Endodermal cell (in vitro differentiated cells): ENCODE results near the gene ABCA7. TPM values are rescaled to one million over a fixed set of nuclear protein-coding genes. Genes with fewer than 3 reads are reported as not detected.

ENCODE experiments used
- DNase-seq: peaks from one replicate; pipeline ENCODE4 v3.0.0-alpha.2; 2017
- H3K27ac ChIP-seq: 2 replicates; pipeline ENCODE4 v1.5.1; 2013; ENCODE audit warnings: mild to moderate bottlenecking, low read depth, low read length, moderate library complexity
- H3K27me3 ChIP-seq: 2 replicates; pipeline ENCODE4 v1.6.1; 2013; ENCODE audit warnings: mild to moderate bottlenecking, low read length, moderate library complexity; ENCODE audit not compliant: insufficient read depth, control insufficient read depth, poor library complexity, severe bottlenecking
- H3K36me3 ChIP-seq: 2 replicates; pipeline ENCODE4 v1.7.0; 2013; ENCODE audit warnings: mild to moderate bottlenecking, low read length, moderate library complexity; ENCODE audit not compliant: control insufficient read depth, insufficient read depth
- H3K4me1 ChIP-seq: one replicate; pipeline ENCODE4 v1.7.0; 2013; ENCODE audit warnings: low read length; ENCODE audit not compliant: control insufficient read depth, insufficient read depth
- H3K4me3 ChIP-seq: 2 replicates; pipeline ENCODE4 v1.5.1; 2013; ENCODE audit warnings: mild to moderate bottlenecking, low read length, moderate library complexity
- H3K9ac ChIP-seq: 2 replicates; pipeline ENCODE4 v1.6.1; 2013; ENCODE audit warnings: mild to moderate bottlenecking, low read length, moderate library complexity; ENCODE audit not compliant: poor library complexity, severe bottlenecking; ENCODE audit errors: extremely low read depth
- H3K9me3 ChIP-seq: 2 replicates; pipeline ENCODE4 v1.6.1; 2013; ENCODE audit warnings: mild to moderate bottlenecking, low read length, moderate library complexity; ENCODE audit not compliant: control insufficient read depth
- H3K27ac Mint-ChIP-seq: 2 replicates; pipeline ENCODE4 v1.8.0; 2020; ENCODE audit warnings: mixed read lengths
- H3K27me3 Mint-ChIP-seq: 2 replicates; pipeline ENCODE4 v1.8.0; 2021; ENCODE audit warnings: mild to moderate bottlenecking, mixed read lengths; ENCODE audit not compliant: insufficient read depth
- H3K36me3 Mint-ChIP-seq: 2 replicates; pipeline ENCODE4 v1.8.0; 2020; ENCODE audit warnings: low read depth, mixed read lengths
- H3K4me1 Mint-ChIP-seq: 2 replicates; pipeline ENCODE4 v1.8.0; 2020; ENCODE audit warnings: mixed read lengths
- H3K4me3 Mint-ChIP-seq: 2 replicates; pipeline ENCODE4 v1.8.0; 2020; ENCODE audit warnings: mild to moderate bottlenecking, moderate library complexity, mixed read lengths
- H3K9me3 Mint-ChIP-seq: 2 replicates; pipeline ENCODE4 v1.8.0; 2020; ENCODE audit warnings: mild to moderate bottlenecking, mixed read lengths
- CTCF ChIP-seq: fragments of 200-600 bp; sonication (generic); conservative IDR thresholded peaks from 2 replicates; pipeline ENCODE4 v1.5.0; 2021; ENCODE audit warnings: antibody characterized with exemption, mild to moderate bottlenecking
- WGBS, 2 experiments: methylation state at CpG; one replicate each; pipeline versions ENCODE4 v1.1.5 to v1.1.7; 2013; ENCODE audit warnings: missing lambda C conversion rate in 2 of 2, mixed read lengths in 1 of 2; ENCODE audit not compliant: insufficient coverage in 1 of 2, insufficient read length in 1 of 2; 5-methylcytosine and 5-hydroxymethylcytosine counted together
- total RNA-seq, 2 donors: library from RNA; stranded (reverse); fragmentation: NEBNext Ultra II Directional in 1 of 2; extraction: Animal tissue kit (Norgen Biotek cat#: 25700) in 1 of 2; gene quantifications; 2 replicates in 1 of 2; 3 replicates in 1 of 2; pipeline ENCODE4 v1.2.1, GENCODE V29; 2021

Gene ABCA7
- total RNA-seq, 2 donors from 2014 or later = 67.2 to 68.7 TPM

- H3K4me3 Mint-ChIP-seq = peak overlapping the region; percentile 45
- H3K9me3 ChIP-seq = no peaks in the 10 kb centered on the region
Measured at GRCh38 chr19:1001538-1002166, 38.3 kb upstream of the ABCA7 start.

GRCh38 chr19:1002600-1002999 is 37.3 kb upstream of the ABCA7 start:
- H3K27me3 ChIP-seq = peaks cover 39% of the 10 kb centered on the region
- Mint-ChIP-seq H3K27me3 (peaks cover 38% of the 10 kb centered on the region), H3K36me3 (peaks cover 9% of the 10 kb centered on the region), H3K9me3 (peaks cover 8% of the 10 kb centered on the region), H3K27ac (no peak overlapping the region), H3K4me1 (no peaks in the 10 kb centered on the region), H3K4me3 (no peak overlapping the region)
- no peaks in the 10 kb centered on the region for H3K9me3 ChIP-seq
- H3K4me3 ChIP-seq = no peak overlapping the region
- TF ChIP-seq CTCF = no peak
- no peaks in the 10 kb centered on the region for H3K4me1 ChIP-seq
- H3K9ac ChIP-seq = no peak overlapping the region
- no peaks in the 10 kb centered on the region for H3K36me3 ChIP-seq
- no peak overlapping the region for H3K27ac ChIP-seq
- no peak for DNase-seq
- WGBS, 2 experiments = 61 to 89% methylated on average over 2 to 4 of the region's 4 CpGs

More at GRCh38 chr19:1001538-1002166, 38.3 kb upstream of the ABCA7 start:
- Histone ChIP-seq H3K4me3 (no peak overlapping the region), H3K27me3 (peaks cover 46% of the 10 kb centered on the region), H3K4me1 (no peaks in the 10 kb centered on the region), H3K9ac (no peak overlapping the region), H3K36me3 (no peaks in the 10 kb centered on the region), H3K27ac (no peak overlapping the region)
- Mint-ChIP-seq H3K27ac (no peak overlapping the region), H3K27me3 (peaks cover 45% of the 10 kb centered on the region), H3K9me3 (peaks cover 3% of the 10 kb centered on the region), H3K36me3 (peaks cover 3% of the 10 kb centered on the region), H3K4me1 (peaks cover 1% of the 10 kb centered on the region)
- DNase-seq = peak; percentile 90
- WGBS, 2 experiments = 18 to 23% methylated on average over 4 to 18 of the region's 20 CpGs
- peak; percentile 98 for TF ChIP-seq CTCF

GRCh38 chr19:1003283-1003682 is 36.6 kb upstream of the ABCA7 start:
- Mint-ChIP-seq H3K27ac (no peak overlapping the region), H3K4me3 (no peak overlapping the region), H3K27me3 (peaks cover 31% of the 10 kb centered on the region), H3K4me1 (no peaks in the 10 kb centered on the region), H3K36me3 (peaks cover 9% of the 10 kb centered on the region), H3K9me3 (peaks cover 8% of the 10 kb centered on the region)
- no peaks in the 10 kb centered on the region for H3K4me1 ChIP-seq
- no peak overlapping the region for H3K27ac ChIP-seq
- H3K36me3 ChIP-seq = no peaks in the 10 kb centered on the region
- no peak for TF ChIP-seq CTCF
- no peak overlapping the region for H3K4me3 ChIP-seq
- H3K27me3 ChIP-seq = peaks cover 32% of the 10 kb centered on the region
- H3K9me3 ChIP-seq = no peaks in the 10 kb centered on the region
- H3K9ac ChIP-seq = no peak overlapping the region
- DNase-seq = no peak
- 92 to 93% methylated on average over 21 to 37 of the region's 37 CpGs for WGBS, 2 experiments
